Neuronal stem cell (in vitro differentiated cells): ENCODE measurements around the gene ZNF407.

Experiments used
- DNase-seq: peaks from one replicate; pipeline ENCODE4 v3.0.0-alpha.2; 2013; ENCODE audit warnings: low spot score
- H2AFZ ChIP-seq: one replicate; pipeline ENCODE4 v1.6.1; 2013; ENCODE audit warnings: mild to moderate bottlenecking, low read length, inconsistent platforms
- H2AK5ac ChIP-seq: 2 replicates; pipeline ENCODE4 v1.6.1; 2013; ENCODE audit warnings: low read depth, mild to moderate bottlenecking, inconsistent platforms, low read length, moderate library complexity, mixed read lengths
- H2BK120ac ChIP-seq: 2 replicates; pipeline ENCODE4 v1.6.1; 2013; ENCODE audit warnings: low read depth, mild to moderate bottlenecking, inconsistent platforms, low read length, moderate library complexity, mixed read lengths
- H2BK12ac ChIP-seq: one replicate; pipeline ENCODE4 v1.6.1; 2013; ENCODE audit warnings: low read length, inconsistent platforms
- H2BK15ac ChIP-seq: 2 replicates; pipeline ENCODE4 v1.6.1; 2013; ENCODE audit warnings: mild to moderate bottlenecking, low read length, inconsistent platforms, mixed read lengths
- H2BK5ac ChIP-seq: one replicate; pipeline ENCODE4 v1.6.1; 2013; ENCODE audit warnings: inconsistent platforms, mild to moderate bottlenecking, low read length, moderate library complexity
- H3K14ac ChIP-seq: one replicate; pipeline ENCODE4 v1.6.1; 2013; ENCODE audit warnings: low read length, inconsistent platforms
- H3K18ac ChIP-seq: 2 replicates; pipeline ENCODE4 v1.6.1; 2013; ENCODE audit warnings: low read length, inconsistent platforms
- H3K23ac ChIP-seq: 2 replicates; pipeline ENCODE4 v1.6.1; 2013; ENCODE audit warnings: low read depth, mild to moderate bottlenecking, mixed read lengths, low read length, inconsistent platforms; ENCODE audit not compliant: poor library complexity
- H3K27ac ChIP-seq: replicated peaks from 3 replicates; pipeline ENCODE4 v1.5.1; 2013; ENCODE audit warnings: low read length, inconsistent platforms
- H3K27me3 ChIP-seq, 3 experiments: 2 replicates each; pipeline ENCODE4 v1.6.1; 2013; ENCODE audit warnings: low read length in 3 of 3, mild to moderate bottlenecking in 2 of 3, inconsistent platforms in 1 of 3, low read depth in 1 of 3, mixed read lengths in 1 of 3, moderate library complexity in 1 of 3; ENCODE audit not compliant: control insufficient read depth in 3 of 3, insufficient read depth in 3 of 3
- H3K36me3 ChIP-seq, 2 donors: replicated peaks in 1 of 2; 2 replicates each; pipeline ENCODE4 v1.6.1; 2013; ENCODE audit warnings: low read length in 2 of 2; ENCODE audit not compliant: control insufficient read depth in 2 of 2, insufficient read depth in 2 of 2
- H3K4ac ChIP-seq: 2 replicates; pipeline ENCODE4 v1.6.1; 2013; ENCODE audit warnings: inconsistent platforms, mild to moderate bottlenecking, low read length, moderate library complexity
- H3K4me1 ChIP-seq, 2 donors: 1 replicate in 1 of 2; 2 replicates in 1 of 2; pipeline ENCODE4 v1.6.1; 2013; ENCODE audit warnings: low read length in 2 of 2, low read depth in 1 of 2; ENCODE audit not compliant: control insufficient read depth in 2 of 2, insufficient read depth in 1 of 2
- H3K4me2 ChIP-seq: one replicate; pipeline ENCODE4 v1.6.1; 2013; ENCODE audit warnings: mild to moderate bottlenecking, low read length, inconsistent platforms; ENCODE audit not compliant: insufficient read depth, poor library complexity, severe bottlenecking
- H3K4me3 ChIP-seq, 2 donors: 2 replicates each; pipeline ENCODE4 v1.5.1; 2013; ENCODE audit warnings: low read length in 2 of 2, mild to moderate bottlenecking in 2 of 2, inconsistent platforms in 1 of 2, moderate library complexity in 1 of 2
- H3K79me1 ChIP-seq: one replicate; pipeline ENCODE4 v1.6.1; 2013; ENCODE audit warnings: low read depth, mild to moderate bottlenecking, inconsistent platforms, low read length, moderate library complexity
- H3K9ac ChIP-seq: one replicate; pipeline ENCODE4 v1.6.1; 2013; ENCODE audit warnings: mild to moderate bottlenecking, low read depth, low read length, inconsistent platforms; ENCODE audit not compliant: poor library complexity
- H3K9me3 ChIP-seq, 2 donors: replicated peaks in 1 of 2; 2 replicates each; pipeline versions ENCODE3 to v1.6.1; 2013; ENCODE audit warnings: low read length in 2 of 2, mild to moderate bottlenecking in 2 of 2, inconsistent platforms in 1 of 2, low read depth in 1 of 2, mixed read lengths in 1 of 2, moderate library complexity in 1 of 2; ENCODE audit not compliant: control insufficient read depth in 2 of 2, insufficient read depth in 1 of 2
- H4K8ac ChIP-seq: one replicate; pipeline ENCODE4 v1.6.1; 2013; ENCODE audit warnings: low read depth, mild to moderate bottlenecking, inconsistent platforms, low read length, moderate library complexity
- H4K91ac ChIP-seq: one replicate; pipeline ENCODE4 v1.6.1; 2013; ENCODE audit warnings: low read length, low read depth, mild to moderate bottlenecking, inconsistent platforms; ENCODE audit not compliant: poor library complexity
- WGBS, 2 donors: extraction: QIAGEN DNeasy Blood & Tissue Kit; methylation state at CpG; one replicate each; pipeline ENCODE4 v1.1.7; 2013; ENCODE audit warnings: missing lambda C conversion rate in 2 of 2, mixed read lengths in 1 of 2; ENCODE audit not compliant: insufficient read length in 2 of 2, insufficient replicate concordance in 1 of 2; ENCODE audit errors: extremely low coverage in 2 of 2; 5-methylcytosine and 5-hydroxymethylcytosine counted together

The ZNF407 gene

DNA sequence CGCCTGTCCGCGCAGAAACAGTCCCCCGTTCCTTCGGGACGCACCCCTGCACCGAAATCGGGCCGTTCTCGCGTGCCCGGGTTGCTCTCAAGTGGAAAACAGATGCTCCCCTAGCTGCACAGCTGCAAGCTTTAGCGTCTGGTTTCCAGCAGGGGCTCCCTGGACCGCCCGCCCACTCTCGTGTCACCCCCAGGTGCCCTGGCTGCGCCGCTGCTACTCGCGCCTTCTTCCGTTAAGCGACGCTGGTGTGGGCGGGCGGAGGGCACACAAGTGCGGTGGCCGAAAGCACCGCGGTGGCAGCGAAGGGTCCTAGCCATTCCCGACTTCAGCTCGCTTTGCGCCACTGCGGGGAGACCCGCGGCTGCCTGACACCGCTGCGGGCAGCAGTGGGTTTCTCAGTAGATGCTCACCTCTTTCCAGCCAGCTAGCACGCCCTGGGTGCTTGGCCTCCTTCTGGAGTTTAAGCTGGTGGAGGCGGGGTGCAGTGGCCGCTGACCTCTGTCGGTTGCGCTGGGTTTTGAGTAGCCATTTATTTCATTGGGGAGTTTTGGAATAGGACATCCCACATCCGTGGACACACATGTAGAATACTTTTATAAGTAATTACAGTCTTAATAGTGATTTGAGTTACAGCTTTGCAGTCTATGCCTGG is 806 bp downstream of the ZNF407 start:
- no peak overlapping the region for H2BK120ac ChIP-seq
- H3K14ac ChIP-seq: peak overlapping the region; percentile 25
- peaks cover 2% of the 10 kb centered on the region for H3K79me1 ChIP-seq
- no peak overlapping the region for H4K8ac ChIP-seq
- H3K27ac ChIP-seq: peak overlapping the region; percentile 83
- peak overlapping the region; percentile 94 to 98 for H3K4me3 ChIP-seq
- no peaks in the 10 kb centered on the region for H3K27me3 ChIP-seq
- peaks cover 0 to 2% of the 10 kb centered on the region in 2 donors for H3K4me1 ChIP-seq
- no peak overlapping the region for H2AK5ac ChIP-seq
- H2BK15ac ChIP-seq: no peak overlapping the region
- H2BK12ac ChIP-seq: no peak overlapping the region
- no peak overlapping the region for H3K4ac ChIP-seq
- peak overlapping the region; percentile 98 for H2AFZ ChIP-seq
- no CpG with 5 or more reads among the region's 44 CpGs for WGBS, 2 donors
- H3K36me3 ChIP-seq: peaks cover 2 to 23% of the 10 kb centered on the region in 2 donors
- peak overlapping the region; percentile 53 for H3K18ac ChIP-seq
- no peaks in the 10 kb centered on the region for H3K9me3 ChIP-seq
- H3K9ac ChIP-seq: peak overlapping the region; percentile 79
- H3K23ac ChIP-seq: no peak overlapping the region
- DNase-seq: peak; percentile 48
- no peak overlapping the region for H4K91ac ChIP-seq
- H3K4me2 ChIP-seq: peak overlapping the region; percentile 88
- H2BK5ac ChIP-seq: peak overlapping the region; percentile 19

DNA sequence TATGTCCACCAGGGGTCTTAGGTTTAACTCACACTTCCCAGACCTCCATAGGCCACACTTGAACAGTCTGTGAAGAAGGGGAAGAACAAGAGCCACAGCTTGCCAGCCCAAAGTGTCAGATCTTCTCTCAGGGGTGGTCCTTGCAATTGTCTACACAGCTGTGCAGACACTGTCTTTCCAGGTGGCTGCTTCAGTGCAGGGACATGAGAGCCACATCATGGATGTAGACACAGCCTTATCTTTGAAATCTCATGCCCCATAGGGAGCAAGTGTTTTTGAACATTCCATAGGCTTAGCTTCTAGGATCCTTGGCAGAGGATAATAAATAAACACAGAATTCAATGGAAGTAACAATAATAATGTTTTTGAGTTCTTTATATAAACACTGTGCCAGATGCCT is 6.7 kb downstream of the ZNF407 start:
- Histone ChIP-seq H2BK120ac (no peak overlapping the region), H2AK5ac (no peak overlapping the region), H2AFZ (no peak overlapping the region), H3K36me3 (no peaks in the 10 kb centered on the region), H3K27ac (no peak overlapping the region), H3K79me1 (peaks cover 6% of the 10 kb centered on the region), H3K14ac (no peak overlapping the region), H3K23ac (no peak overlapping the region), H3K18ac (no peak overlapping the region), H2BK15ac (no peak overlapping the region), H3K4me3 (peak overlapping the region in 1 of 2 donors; percentile 46), H4K91ac (no peak overlapping the region), H3K4me1 (no peaks in the 10 kb centered on the region), H3K4ac (no peak overlapping the region), H3K9ac (no peak overlapping the region), H4K8ac (no peak overlapping the region), H3K4me2 (no peak overlapping the region), H2BK12ac (no peak overlapping the region), H3K27me3 (no peaks in the 10 kb centered on the region), H3K9me3 (no peaks in the 10 kb centered on the region), H2BK5ac (no peak overlapping the region)
- no peak for DNase-seq

DNA sequence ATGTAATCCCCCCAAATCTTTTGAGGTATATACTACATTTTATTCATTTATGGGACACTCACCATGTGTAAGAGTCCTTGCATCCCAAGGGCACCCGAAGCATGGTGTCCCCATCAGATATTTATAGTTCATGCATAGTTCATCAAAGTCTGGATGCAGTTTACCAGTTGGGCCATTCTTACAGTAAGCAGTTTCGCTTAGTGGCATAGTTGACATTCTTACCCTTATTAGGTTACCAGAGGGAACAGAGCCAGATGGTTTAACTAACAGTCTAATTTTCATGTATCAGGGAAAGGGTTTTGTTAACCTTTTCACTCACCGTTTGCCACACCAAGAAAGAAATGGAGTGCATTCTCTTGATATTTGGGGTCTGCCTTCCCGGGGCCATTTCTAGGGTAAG is 7.1 kb downstream of the ZNF407 start:
- WGBS, 2 donors: no CpG with 5 or more reads among the region's 4 CpGs
- no peak overlapping the region for H3K27ac ChIP-seq

DNA sequence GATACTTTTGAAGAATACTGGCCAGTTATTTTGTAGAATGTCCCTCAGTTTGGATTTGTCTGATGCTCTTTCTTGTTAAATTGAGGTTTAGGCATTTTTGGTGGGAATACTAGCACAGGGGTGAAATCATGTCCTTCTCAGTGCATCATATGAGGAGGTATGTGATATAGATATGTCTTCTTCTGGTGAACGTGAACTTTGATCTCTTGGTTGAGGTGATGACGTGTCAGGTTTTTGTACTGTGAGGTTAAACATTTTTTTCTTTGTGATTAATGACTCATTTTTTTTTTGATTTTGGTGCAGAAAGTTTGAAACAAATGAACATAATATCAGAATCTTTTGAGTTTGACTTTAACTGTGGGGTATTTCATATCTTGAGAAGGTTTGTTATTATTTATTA is 11.0 kb downstream of the ZNF407 start:
- Histone ChIP-seq H3K27ac (no peak overlapping the region), H3K4me3 (no peak overlapping the region)
- no CpG with 5 or more reads among the region's 2 CpGs for WGBS, 2 donors

More for the DNA sequence above, 7.1 kb downstream of the ZNF407 start:
- H3K4me1 ChIP-seq: no peaks in the 10 kb centered on the region
- no peak overlapping the region for H4K8ac ChIP-seq
- no peak overlapping the region for H3K4me2 ChIP-seq
- H3K9ac ChIP-seq: no peak overlapping the region
- no peak for DNase-seq
- H4K91ac ChIP-seq: no peak overlapping the region
- H2AFZ ChIP-seq: no peak overlapping the region
- H3K9me3 ChIP-seq: no peaks in the 10 kb centered on the region
- no peak overlapping the region for H2BK12ac ChIP-seq
- H3K27me3 ChIP-seq: no peaks in the 10 kb centered on the region
- peaks cover 6% of the 10 kb centered on the region for H3K79me1 ChIP-seq
- H2BK5ac ChIP-seq: no peak overlapping the region
- no peak overlapping the region for H2AK5ac ChIP-seq
- H3K23ac ChIP-seq: no peak overlapping the region
- no peak overlapping the region for H2BK15ac ChIP-seq
- H2BK120ac ChIP-seq: no peak overlapping the region
- no peak overlapping the region for H3K14ac ChIP-seq
- H3K4me3 ChIP-seq: no peak overlapping the region
- H3K36me3 ChIP-seq: no peaks in the 10 kb centered on the region
- H3K4ac ChIP-seq: no peak overlapping the region
- no peak overlapping the region for H3K18ac ChIP-seq

More for the DNA sequence above, 11.0 kb downstream of the ZNF407 start:
- Histone ChIP-seq H3K27me3 (no peaks in the 10 kb centered on the region), H3K36me3 (no peaks in the 10 kb centered on the region), H3K18ac (no peak overlapping the region), H2BK120ac (no peak overlapping the region), H3K14ac (no peak overlapping the region), H2AFZ (no peak overlapping the region), H3K9ac (no peak overlapping the region), H2BK15ac (no peak overlapping the region), H4K8ac (no peak overlapping the region), H3K4ac (no peak overlapping the region), H3K4me2 (no peak overlapping the region), H3K9me3 (no peaks in the 10 kb centered on the region), H2BK5ac (no peak overlapping the region), H2AK5ac (no peak overlapping the region), H2BK12ac (no peak overlapping the region), H3K23ac (no peak overlapping the region), H4K91ac (no peak overlapping the region), H3K4me1 (no peaks in the 10 kb centered on the region), H3K79me1 (peaks cover 4% of the 10 kb centered on the region)
- no peak for DNase-seq
